HFF-Myc (cell line): ENCODE measurements around the gene RAD51B.

Experiments
- DNase-seq: peaks from one replicate; pipeline ENCODE4 v3.0.0-alpha.2; 2011; ENCODE audit warnings: low read depth; ENCODE audit errors: extremely low read depth
- H3K4me3 ChIP-seq: replicated peaks from 2 replicates; pipeline ENCODE4 v1.5.1; 2011; ENCODE audit warnings: low read depth, mild to moderate bottlenecking, control low read depth, low read length
- CTCF ChIP-seq: IDR thresholded peaks from 2 replicates; pipeline ENCODE4 v1.5.1; 2012; ENCODE audit warnings: mild to moderate bottlenecking, low read depth, low read length, control low read depth; ENCODE audit errors: missing control alignments

RAD51B gene

GRCh38 chr14:68346556-68347343 lies 527.2 kb downstream of the RAD51B start:
- no peak for TF ChIP-seq CTCF
- DNase-seq, result no peak
- H3K4me3 ChIP-seq, result no peak overlapping the region

- no peak for TF ChIP-seq CTCF
- DNase-seq, result no peak
- H3K4me3 ChIP-seq, result no peak overlapping the region
Measured at GRCh38 chr14:68349900-68350629, 530.5 kb downstream of the RAD51B start.

- H3K4me3 ChIP-seq, result no peak overlapping the region
- no peak for DNase-seq
- TF ChIP-seq CTCF, result no peak
Measured at GRCh38 chr14:68355415-68355814, 535.8 kb downstream of the RAD51B start.

GRCh38 chr14:68357777-68358176 lies 538.2 kb downstream of the RAD51B start:
- H3K4me3 ChIP-seq, result no peak overlapping the region
- no peak for TF ChIP-seq CTCF
- no peak for DNase-seq

- no peak for TF ChIP-seq CTCF
- no peak for DNase-seq
- H3K4me3 ChIP-seq, result no peak overlapping the region
Measured at GRCh38 chr14:68358500-68358899, 538.9 kb downstream of the RAD51B start.

GRCh38 chr14:68359022-68359836 lies 539.6 kb downstream of the RAD51B start:
- TF ChIP-seq CTCF, result no peak
- H3K4me3 ChIP-seq, result no peak overlapping the region
- no peak for DNase-seq
